GM23248 (cell line): ENCODE data around the gene CATSPERD. TPM values are rescaled to one million over a fixed set of nuclear protein-coding genes. Genes with fewer than 3 reads are reported as not detected.

Experiments used
- DNase-seq: peaks from one replicate; pipeline ENCODE4 v3.0.0-alpha.2; 2015
- H2AFZ ChIP-seq: fragments of 200-600 bp; sonication (generic); 2 replicates; pipeline ENCODE4 v1.6.1; 2016; ENCODE audit warnings: antibody characterized with exemption
- H3F3A ChIP-seq: fragments of 200-600 bp; sonication (generic); 2 replicates; pipeline ENCODE4 v1.6.1; 2016; ENCODE audit warnings: mild to moderate bottlenecking, antibody characterized with exemption, mixed run types; ENCODE audit not compliant: insufficient read depth
- H3K27ac ChIP-seq: fragments of 200-600 bp; sonication (generic); 2 replicates; pipeline ENCODE4 v1.5.1; 2016; ENCODE audit warnings: mild to moderate bottlenecking
- H3K27me3 ChIP-seq: fragments of 200-600 bp; sonication (generic); replicated peaks from 2 replicates; pipeline ENCODE4 v1.6.1; 2016; ENCODE audit warnings: mild to moderate bottlenecking; ENCODE audit not compliant: insufficient read depth
- H3K36me3 ChIP-seq: fragments of 200-600 bp; sonication (generic); 2 replicates; pipeline ENCODE4 v1.6.1; 2016; ENCODE audit warnings: low read depth, mild to moderate bottlenecking
- H3K4me1 ChIP-seq: fragments of 200-600 bp; sonication (generic); 2 replicates; pipeline ENCODE4 v1.6.1; 2016; ENCODE audit warnings: mild to moderate bottlenecking; ENCODE audit not compliant: insufficient read depth
- H3K4me2 ChIP-seq: fragments of 200-600 bp; sonication (generic); one replicate; pipeline ENCODE4 v1.6.1; 2016; ENCODE audit warnings: mild to moderate bottlenecking; ENCODE audit not compliant: unreplicated experiment
- H3K4me3 ChIP-seq: fragments of 200-600 bp; sonication (generic); 2 replicates; pipeline ENCODE4 v1.5.1; 2016; ENCODE audit warnings: mild to moderate bottlenecking
- H3K79me2 ChIP-seq: fragments of 200-600 bp; sonication (generic); 2 replicates; pipeline ENCODE4 v1.6.1; 2016; ENCODE audit warnings: mild to moderate bottlenecking; ENCODE audit not compliant: insufficient read depth
- H3K9ac ChIP-seq: fragments of 200-600 bp; sonication (generic); 2 replicates; pipeline ENCODE4 v1.6.1; 2016; ENCODE audit warnings: mild to moderate bottlenecking
- H3K9me2 ChIP-seq: fragments of 200-600 bp; sonication (generic); 2 replicates; pipeline ENCODE4 v1.6.1; 2016; ENCODE audit warnings: mixed run types, mild to moderate bottlenecking, moderate library complexity; ENCODE audit not compliant: insufficient read depth
- H3K9me3 ChIP-seq: fragments of 200-600 bp; sonication (generic); one replicate; pipeline ENCODE4 v1.6.1; 2017; ENCODE audit warnings: low read depth
- H4K20me1 ChIP-seq: fragments of 200-600 bp; sonication (generic); 2 replicates; pipeline ENCODE4 v1.6.0; 2016; ENCODE audit not compliant: insufficient read depth
- EZH2 ChIP-seq: fragments of 200-600 bp; sonication (generic); IDR thresholded peaks from 2 replicates; pipeline ENCODE4 v1.6.1; 2018; ENCODE audit warnings: antibody characterized with exemption, mild to moderate bottlenecking; ENCODE audit not compliant: insufficient read depth, poor library complexity, severe bottlenecking
- EZH2phosphoT487 ChIP-seq: fragments of 200-600 bp; sonication (generic); IDR thresholded peaks from 2 replicates; pipeline ENCODE4 v1.6.1; 2018; ENCODE audit warnings: antibody characterized with exemption, moderate library complexity, mild to moderate bottlenecking, low read depth; ENCODE audit not compliant: insufficient read depth
- WGBS, 2 experiments: methylation state at CpG; one replicate each; pipeline ENCODE4 v1.1.6; 2015 to 2017; ENCODE audit warnings: low lambda C conversion rate in 2 of 2, low coverage in 1 of 2; ENCODE audit errors: missing lambda C conversion rate in 2 of 2; 5-methylcytosine and 5-hydroxymethylcytosine counted together
- in situ Hi-C: fragments of 300-500 bp; cut with MboI; formaldehyde crosslinking; loops from 2 replicates; pipeline ENCODE4 v1.15.0; 2020
- polyA plus RNA-seq: library from polyadenylated mRNA; unstranded; fragments of >200 nt; fragmentation: Nextera tagmentation; extraction: Ambion mirVana; gene quantifications from 2 replicates; pipeline ENCODE4 v1.2.1, GENCODE V29; 2016
- total RNA-seq: library from RNA; depleted of rRNA; stranded (reverse); fragments of >200 nt; shearing (Covaris generic); gene quantifications from 2 replicates; pipeline ENCODE4 v1.2.3, GENCODE V29; 2014

CATSPERD gene
- total and polyA plus RNA-seq, 2 experiments from 2014 or later = 0.22 TPM; not detected in 1

DNA sequence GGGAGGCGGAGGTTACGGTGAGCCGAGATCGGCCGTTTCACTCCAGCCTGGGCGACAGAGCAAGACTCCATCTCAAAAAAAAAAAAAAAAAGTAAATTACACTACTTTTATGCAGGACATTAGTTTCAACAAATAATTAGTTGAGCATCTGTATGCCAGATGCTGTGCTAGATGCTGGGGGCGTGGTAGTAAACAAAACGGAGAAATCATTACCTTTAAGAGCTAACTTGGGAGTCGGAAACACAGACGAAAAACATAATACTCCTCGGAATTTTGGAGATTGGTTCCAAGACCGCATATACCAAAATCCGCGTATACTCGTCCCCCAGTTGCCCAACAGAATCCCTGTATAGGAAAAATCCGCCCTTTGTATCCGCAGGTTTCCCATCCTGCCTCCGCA lies 71.8 kb downstream of the CATSPERD start:
- Histone ChIP-seq H3K9me3 (no peaks in the 10 kb centered on the region), H4K20me1 (no peaks in the 10 kb centered on the region), H3K79me2 (peaks cover 15% of the 10 kb centered on the region), H3K27ac (no peak overlapping the region), H3K9ac (no peak overlapping the region), H3F3A (no peaks in the 10 kb centered on the region), H3K4me2 (no peak overlapping the region), H3K4me3 (no peak overlapping the region), H2AFZ (no peak overlapping the region), H3K9me2 (no peaks in the 10 kb centered on the region), H3K36me3 (no peaks in the 10 kb centered on the region), H3K27me3 (no peaks in the 10 kb centered on the region), H3K4me1 (no peaks in the 10 kb centered on the region)
- TF ChIP-seq EZH2 = no peak
- TF ChIP-seq EZH2phosphoT487 = no peak
- no peak for DNase-seq
- 32 to 37% methylated on average over 17 to 18 of the region's 18 CpGs for WGBS, 2 experiments
- in situ Hi-C loops = no loop called here

DNA sequence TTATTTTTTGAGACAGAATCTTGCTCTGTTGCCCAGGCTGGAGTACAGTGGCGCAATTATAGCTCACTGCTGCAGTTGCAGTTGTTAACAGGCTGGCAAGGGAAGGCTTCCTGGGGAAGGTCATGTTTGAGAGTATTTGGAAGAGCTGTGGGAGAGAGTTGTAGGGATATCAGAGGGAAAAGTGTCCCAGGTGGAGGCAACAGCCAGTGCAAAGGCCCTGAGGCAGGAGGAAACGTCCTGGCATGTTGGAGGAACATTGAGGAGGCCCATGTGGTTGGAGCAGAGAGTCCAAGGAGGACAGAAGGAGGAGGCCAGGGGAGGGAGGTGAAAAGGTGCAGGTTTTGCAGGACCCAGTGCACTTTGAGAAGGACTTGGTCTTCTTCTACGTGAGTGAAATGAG lies 72.8 kb downstream of the CATSPERD start:
- Histone ChIP-seq H3K4me1 (no peaks in the 10 kb centered on the region), H3K79me2 (peaks cover 15% of the 10 kb centered on the region), H3K9me2 (no peaks in the 10 kb centered on the region), H3K9ac (no peak overlapping the region), H3K9me3 (no peaks in the 10 kb centered on the region), H2AFZ (no peak overlapping the region), H3K4me3 (no peak overlapping the region), H4K20me1 (no peaks in the 10 kb centered on the region), H3K27ac (no peak overlapping the region), H3K4me2 (no peak overlapping the region), H3K27me3 (no peaks in the 10 kb centered on the region), H3K36me3 (no peaks in the 10 kb centered on the region), H3F3A (no peaks in the 10 kb centered on the region)
- WGBS, 2 experiments = 67 to 71% methylated on average over 3 of the region's 3 CpGs
- no peak for DNase-seq
- in situ Hi-C loops = no loop called here
- TF ChIP-seq EZH2 = no peak
- TF ChIP-seq EZH2phosphoT487 = no peak

DNA sequence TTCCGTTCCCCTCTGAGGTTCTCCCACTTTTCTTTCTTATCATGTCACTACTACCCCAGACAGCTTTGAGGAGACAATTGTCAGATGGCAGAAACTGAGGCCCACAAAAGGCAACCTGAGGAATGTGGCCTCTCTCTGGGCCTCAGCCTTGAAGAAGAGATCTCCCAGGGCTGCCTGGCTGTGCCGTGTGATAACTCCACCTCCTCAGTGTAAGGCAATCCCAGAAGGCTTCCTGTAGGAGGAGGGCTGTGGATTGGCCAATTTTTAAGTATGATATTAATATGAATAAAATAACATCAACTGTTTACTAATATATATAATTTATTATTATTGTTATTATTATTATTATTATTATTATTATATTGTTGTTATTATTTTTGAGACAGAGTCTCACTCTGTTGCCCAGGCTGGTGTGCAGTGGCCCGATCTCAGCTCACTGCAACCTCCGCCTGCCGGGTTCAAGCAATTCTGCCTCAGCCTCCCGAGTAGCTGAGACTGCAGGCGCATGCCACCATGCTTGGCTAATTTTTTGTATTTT lies 75.0 kb downstream of the CATSPERD start:
- WGBS, 2 experiments = 93 to 95% methylated on average over 7 of the region's 7 CpGs
- no peaks in the 10 kb centered on the region for H3K36me3 ChIP-seq
- no peak overlapping the region for H3K4me3 ChIP-seq
- H3K4me1 ChIP-seq = no peaks in the 10 kb centered on the region
- TF ChIP-seq EZH2phosphoT487 = no peak
- H3K9me3 ChIP-seq = no peaks in the 10 kb centered on the region
- H3K9ac ChIP-seq = no peak overlapping the region
- no peaks in the 10 kb centered on the region for H3K9me2 ChIP-seq
- H4K20me1 ChIP-seq = no peaks in the 10 kb centered on the region
- DNase-seq = no peak
- no peaks in the 10 kb centered on the region for H3K27me3 ChIP-seq
- no peak overlapping the region for H2AFZ ChIP-seq
- H3K4me2 ChIP-seq = no peak overlapping the region
- no peaks in the 10 kb centered on the region for H3F3A ChIP-seq
- H3K27ac ChIP-seq = no peak overlapping the region
- no peaks in the 10 kb centered on the region for H3K79me2 ChIP-seq
- in situ Hi-C loops = no loop called here

DNA sequence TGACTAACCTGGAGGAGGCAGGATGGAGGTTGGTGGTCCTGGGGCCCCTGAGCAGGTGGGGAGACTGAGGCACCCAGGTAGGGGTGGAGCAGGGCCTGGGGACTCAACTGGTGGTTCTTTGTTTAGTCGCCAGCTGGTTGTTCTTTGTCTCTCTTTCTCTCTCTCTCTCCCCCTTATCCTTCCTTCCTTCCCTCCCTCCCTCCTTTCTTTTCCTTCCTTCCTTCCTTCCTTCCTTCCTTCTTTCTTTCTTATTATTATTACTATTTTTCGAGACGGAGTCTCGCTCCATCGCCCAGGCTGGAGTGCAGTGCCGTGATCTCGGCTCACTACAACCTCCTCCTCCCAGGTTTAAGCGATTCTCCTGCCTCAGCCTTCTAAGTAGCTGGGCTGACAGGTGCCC lies 77.8 kb downstream of the CATSPERD start:
- no peaks in the 10 kb centered on the region; the same call in 1 of the 2 replicates for H3K27me3 ChIP-seq
- no peaks in the 10 kb centered on the region for H3K79me2 ChIP-seq
- DNase-seq = no peak
- in situ Hi-C loops = no loop called here
- WGBS, 2 experiments = 85 to 94% methylated on average over 7 to 8 of the region's 8 CpGs
- H4K20me1 ChIP-seq = no peaks in the 10 kb centered on the region
- no peak for TF ChIP-seq EZH2phosphoT487
- TF ChIP-seq EZH2 = no peak
- H3K4me2 ChIP-seq = no peak overlapping the region
- H3K9ac ChIP-seq = no peak overlapping the region
- no peaks in the 10 kb centered on the region for H3K9me3 ChIP-seq
- no peak overlapping the region for H3K4me3 ChIP-seq
- no peaks in the 10 kb centered on the region for H3K4me1 ChIP-seq
- no peak overlapping the region for H2AFZ ChIP-seq
- H3K27ac ChIP-seq = no peak overlapping the region
- H3K36me3 ChIP-seq = no peaks in the 10 kb centered on the region
- no peaks in the 10 kb centered on the region for H3K9me2 ChIP-seq
- no peaks in the 10 kb centered on the region for H3F3A ChIP-seq
